ENCODE results near the gene ERP44. TPM values are rescaled to one million over a fixed set of nuclear protein-coding genes. Genes with fewer than 3 reads are reported as not detected.
"Not testable (repeated sequence)": the region's sequence is repeated elsewhere in the genome, so short reads cannot be mapped to it uniquely, and the experiment has no call there.

The ERP44 gene
- total RNA-seq, 1 donor from 2014 or later, result 19.5 TPM

- intact Hi-C loops (cut with micrococcal nuclease), result loop anchor here (10.0 kb wide), 1 partner anchor 1175 kb away; no protein-coding TSS in a partner anchor
These were observed 79.3 kb downstream of the ERP44 start for GRCh38 chr9:100019541-100019940.

GRCh38 chr9:100014846-100015245 is 84.0 kb downstream of the ERP44 start:
- intact Hi-C loops (cut with micrococcal nuclease), result loop anchor here (10.0 kb wide), 1 partner anchor 1170 kb away; no protein-coding TSS in a partner anchor

- intact Hi-C loops (cut with micrococcal nuclease), result loop anchor here (10.0 kb wide), 1 partner anchor 1169 kb away; no protein-coding TSS in a partner anchor
These were observed 85.2 kb downstream of the ERP44 start for GRCh38 chr9:100013573-100013972.

DNA sequence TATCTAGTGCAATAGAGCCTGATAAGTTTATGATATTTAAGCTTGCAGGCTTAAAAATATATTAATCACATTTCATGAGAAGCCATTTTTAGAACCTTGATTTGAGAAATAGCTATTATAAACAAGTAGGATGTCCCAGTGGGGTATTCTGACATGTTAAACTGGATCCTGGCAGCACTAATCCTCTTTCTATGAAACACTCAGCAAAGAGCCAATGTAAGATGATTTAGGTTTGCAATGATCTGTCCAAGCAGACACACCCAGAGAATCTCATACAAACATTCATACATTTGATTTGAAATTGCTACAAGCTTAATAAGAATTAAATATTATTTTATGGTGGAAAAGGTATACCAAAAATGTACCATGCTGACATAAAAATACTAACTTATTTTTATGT is 86.5 kb downstream of the ERP44 start:
- intact Hi-C loops (cut with micrococcal nuclease), result loop anchor here (10.0 kb wide), 1 partner anchor 1167 kb away; no protein-coding TSS in a partner anchor

DNA sequence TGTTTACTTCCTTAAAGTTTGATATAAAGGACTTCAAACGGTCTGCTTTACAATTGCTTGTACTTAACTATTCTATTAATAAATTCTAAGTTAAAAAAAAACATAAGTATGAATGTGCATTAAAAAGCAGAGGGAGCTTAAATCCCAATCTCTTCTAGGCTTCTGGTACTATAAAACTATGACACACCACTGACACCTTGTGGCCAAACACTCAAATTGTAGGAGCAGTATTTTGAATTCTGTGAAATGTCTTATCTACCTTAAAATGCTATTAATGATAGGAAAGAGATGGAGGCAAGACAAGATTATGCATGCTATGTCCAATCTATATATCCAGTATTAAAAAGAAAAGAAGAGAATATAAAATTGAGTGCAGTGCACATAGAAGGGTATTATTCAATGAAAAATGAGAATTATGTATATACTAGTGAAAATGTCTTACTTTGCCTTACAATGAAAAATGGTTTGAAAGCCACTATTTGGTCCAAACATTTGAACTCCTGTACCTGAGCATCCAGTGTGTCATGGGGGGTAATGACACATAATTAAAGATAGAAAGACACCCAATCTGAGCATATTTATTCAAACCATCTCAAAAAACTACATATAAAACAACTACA is 87.6 kb downstream of the ERP44 start:
- intact Hi-C loops (cut with micrococcal nuclease), result loop anchor here (1.0 to 10.0 kb wide), 10 partner anchors 104 to 1166 kb away; partner anchors contain the start of genes SEC61B and STX17

- intact Hi-C loops (cut with micrococcal nuclease), result no loop called here
These were observed 99.0 kb downstream of the ERP44 start for GRCh38 chr9:99999797-100000196.

DNA sequence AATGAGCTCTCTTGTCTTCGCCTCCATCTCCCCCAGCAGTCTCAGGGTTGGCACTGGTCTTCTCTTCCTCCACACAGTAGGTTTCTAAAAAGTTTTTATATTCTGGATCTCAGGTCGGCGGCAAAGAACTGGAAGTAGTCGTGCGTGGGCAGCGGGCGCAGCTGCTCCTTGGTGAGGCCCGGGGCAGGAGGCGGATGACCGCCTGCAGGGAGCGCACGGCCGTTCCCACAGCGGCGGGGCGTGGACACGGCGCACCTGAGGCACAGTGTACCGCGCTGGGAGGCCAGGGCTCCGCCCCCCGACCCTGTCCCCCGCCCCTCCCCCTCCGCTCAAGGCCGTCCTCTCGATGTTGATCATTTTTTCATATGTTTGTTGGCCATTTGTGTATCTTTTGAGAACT is 99.9 kb downstream of the ERP44 start:
- intact Hi-C loops (cut with micrococcal nuclease), result no loop called here

DNA sequence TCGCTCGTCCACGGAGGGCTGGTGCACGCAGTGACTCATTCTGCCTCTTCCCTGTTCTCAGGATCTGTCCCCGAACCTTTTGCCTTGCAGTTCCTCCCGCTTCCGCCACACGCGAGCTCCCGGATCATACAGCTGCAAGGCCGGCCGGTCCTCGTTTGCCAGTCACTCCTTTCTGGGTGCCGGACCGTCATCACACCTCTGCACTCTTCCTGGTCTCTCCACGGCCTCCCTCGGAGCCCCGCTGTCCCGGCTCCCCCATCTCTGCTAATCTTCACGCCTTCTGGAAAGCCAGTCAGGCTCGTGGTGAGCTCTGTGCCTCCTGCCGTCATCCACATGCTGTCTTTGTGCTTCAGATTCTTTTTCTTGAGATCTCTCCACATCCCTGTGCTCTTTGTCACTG is 100.5 kb downstream of the ERP44 start:
- intact Hi-C loops (cut with micrococcal nuclease), result no loop called here

DNA sequence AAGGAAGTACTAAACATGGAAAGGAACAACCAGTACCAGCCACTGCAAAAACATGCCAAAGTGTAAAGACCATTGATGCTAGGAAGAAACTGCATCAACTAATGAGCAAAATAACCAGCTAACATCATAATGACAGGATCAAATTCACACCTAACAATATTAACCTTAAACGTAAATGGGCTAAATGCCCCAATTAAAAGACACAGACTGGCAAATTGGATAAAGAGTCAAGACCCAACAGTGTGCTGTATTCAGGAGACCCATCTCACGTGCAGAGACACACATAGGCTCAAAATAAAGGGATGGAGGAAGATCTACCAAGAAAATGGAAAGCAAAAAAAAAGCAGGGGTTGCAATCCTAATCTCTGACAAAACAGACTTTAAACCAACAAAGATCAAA is 108.3 kb downstream of the ERP44 start:
- intact Hi-C loops (cut with micrococcal nuclease), result not testable (repeated sequence)

DNA sequence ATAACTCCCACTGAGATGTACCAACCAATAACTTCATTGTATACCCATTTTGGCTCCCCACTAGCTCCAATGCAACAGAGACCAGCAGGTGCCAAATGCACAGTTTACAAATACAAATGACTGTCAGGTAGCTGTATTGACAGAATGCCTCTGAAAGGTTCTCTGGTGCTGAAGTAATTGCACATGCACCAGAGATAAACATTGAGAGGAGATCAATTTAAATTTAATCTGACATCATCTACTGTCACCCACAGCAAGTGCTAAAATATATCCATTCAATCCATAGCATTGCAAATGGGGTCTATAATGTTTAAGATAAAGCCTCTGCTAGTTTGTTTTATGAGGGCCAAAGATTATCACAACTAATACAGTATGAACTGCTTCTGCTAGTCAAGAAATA is 112.2 kb downstream of the ERP44 start:
- intact Hi-C loops (cut with micrococcal nuclease), result no loop called here

DNA sequence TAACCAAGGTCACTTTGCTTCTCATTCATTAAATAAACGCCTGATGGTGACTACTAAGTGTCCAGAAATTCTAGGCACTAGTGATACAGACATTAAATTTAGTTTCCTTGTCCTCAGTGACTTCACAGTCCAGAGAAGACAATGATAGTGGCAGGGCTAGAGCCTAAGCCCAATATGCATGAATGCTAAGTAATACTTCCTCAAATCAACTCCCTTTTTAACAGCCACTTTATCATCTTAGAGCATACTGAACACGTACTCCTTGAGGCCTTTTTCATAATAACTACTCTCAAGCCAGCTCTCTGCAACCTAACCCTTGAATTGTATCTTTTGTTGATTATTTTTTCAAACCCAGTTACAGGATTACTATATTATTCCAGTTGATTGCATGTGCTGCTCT is 118.2 kb downstream of the ERP44 start:
- intact Hi-C loops (cut with micrococcal nuclease), result no loop called here

DNA sequence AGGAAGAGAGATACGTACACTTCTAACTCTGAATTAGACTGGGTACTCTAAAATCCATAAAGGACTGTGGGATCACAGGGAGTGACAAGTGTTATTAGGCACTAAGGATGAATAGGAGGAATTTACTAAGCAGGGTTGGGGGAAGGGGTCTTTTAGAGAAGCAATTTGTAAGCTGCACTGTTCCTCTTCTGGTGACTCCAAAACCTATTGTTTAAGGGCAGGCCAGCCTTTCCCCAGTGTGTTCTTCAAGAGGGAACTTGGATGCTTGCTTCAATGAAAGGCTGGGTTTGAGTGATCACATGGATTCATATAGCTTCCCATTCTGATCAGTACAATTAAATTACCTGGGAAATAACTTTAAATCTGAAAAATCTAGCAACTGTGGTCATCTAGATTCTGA is 120.6 kb downstream of the ERP44 start:
- intact Hi-C loops (cut with micrococcal nuclease), result no loop called here

- intact Hi-C loops (cut with micrococcal nuclease), result no loop called here
These were observed 121.6 kb downstream of the ERP44 start for GRCh38 chr9:99977033-99977792.

- intact Hi-C loops (cut with micrococcal nuclease), result no loop called here
These were observed 125.3 kb downstream of the ERP44 start for GRCh38 chr9:99973455-99973854.

DNA sequence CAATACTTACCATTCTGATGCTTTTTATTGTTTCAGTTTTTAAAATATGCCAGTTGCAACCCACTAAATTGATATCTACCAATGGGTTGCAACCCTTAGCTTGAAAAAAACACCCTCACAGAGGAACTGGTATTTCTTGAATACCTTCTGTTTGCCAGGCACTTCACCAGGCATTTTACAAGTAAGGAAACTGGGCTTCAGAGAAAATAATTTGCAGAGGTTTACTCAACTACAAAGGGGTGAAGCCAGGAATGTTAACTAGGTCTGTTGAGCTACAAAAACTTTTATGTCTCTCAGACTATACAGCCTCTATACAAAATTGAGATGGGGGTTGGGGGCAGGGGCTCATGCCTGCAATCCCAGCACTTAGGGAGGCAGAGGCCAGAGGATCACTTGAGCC is 127.4 kb downstream of the ERP44 start:
- intact Hi-C loops (cut with micrococcal nuclease), result no loop called here

DNA sequence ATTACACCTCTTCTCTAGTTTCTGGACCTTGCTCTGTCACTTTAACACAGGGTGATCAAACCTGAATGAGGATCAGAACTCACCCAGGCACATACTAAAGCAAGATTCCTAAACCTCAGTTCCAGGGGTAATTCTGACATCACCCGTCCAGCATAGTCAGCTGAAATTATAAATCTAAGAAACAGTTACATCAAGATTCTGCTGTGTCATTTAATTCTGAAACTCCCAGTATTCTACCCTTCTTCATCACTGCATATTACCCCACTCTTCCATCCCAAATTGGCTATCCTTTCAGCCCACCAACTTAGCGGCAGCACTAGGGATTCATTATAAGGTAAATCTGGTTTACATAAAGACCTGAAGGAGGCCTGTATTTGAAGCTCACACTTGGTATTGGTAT is 128.3 kb downstream of the ERP44 start:
- intact Hi-C loops (cut with micrococcal nuclease), result no loop called here

GRCh38 chr9:99967457-99967856 is 131.3 kb downstream of the ERP44 start:
- intact Hi-C loops (cut with micrococcal nuclease), result no loop called here

GRCh38 chr9:99966716-99967115 is 132.1 kb downstream of the ERP44 start:
- intact Hi-C loops (cut with micrococcal nuclease), result no loop called here

DNA sequence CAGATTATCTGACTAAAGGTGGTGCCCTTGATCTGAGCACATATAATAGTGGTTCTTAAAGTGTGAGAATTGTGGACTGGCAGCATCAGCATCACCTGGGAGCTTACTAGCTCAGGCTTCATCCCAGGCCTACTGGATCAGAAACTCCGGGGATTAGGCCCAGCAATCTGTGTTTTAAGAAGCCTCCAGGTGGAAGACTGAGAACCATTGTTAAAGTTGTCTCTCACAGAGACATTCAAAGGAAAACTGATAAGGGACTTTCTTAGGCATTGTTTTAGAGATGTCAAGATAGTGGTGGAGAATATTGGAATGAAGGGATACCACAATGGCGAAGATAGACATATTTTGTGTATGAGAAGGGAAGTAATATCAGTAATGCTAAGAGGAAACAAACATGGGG is 132.8 kb downstream of the ERP44 start:
- intact Hi-C loops (cut with micrococcal nuclease), result no loop called here

DNA sequence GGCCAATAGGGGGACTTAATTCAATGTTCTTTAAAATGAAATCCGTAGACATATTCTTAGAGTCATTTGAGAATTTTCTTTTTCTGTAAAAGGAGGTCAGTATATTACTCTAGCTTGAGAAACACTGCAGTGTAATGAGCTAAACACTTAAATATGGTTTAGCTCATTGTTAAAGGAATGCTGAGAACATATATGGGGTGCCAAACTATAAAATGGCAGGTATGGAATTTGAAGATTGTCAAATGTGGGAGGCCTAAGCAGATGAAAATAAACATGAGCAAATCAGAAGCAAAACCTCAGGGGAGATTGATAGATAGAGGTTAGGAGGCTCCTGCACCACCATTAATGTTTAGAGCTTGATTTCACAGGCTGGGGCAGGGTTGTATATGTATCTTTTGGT is 134.5 kb downstream of the ERP44 start:
- intact Hi-C loops (cut with micrococcal nuclease), result no loop called here

GRCh38 chr9:99962680-99963261 is 136.0 kb downstream of the ERP44 start:
- intact Hi-C loops (cut with micrococcal nuclease), result no loop called here

GRCh38 chr9:99955606-99956005 is 143.2 kb downstream of the ERP44 start:
- intact Hi-C loops (cut with micrococcal nuclease), result no loop called here
